HepG2 (cell line): Measurements from ENCODE around the gene TEKT5. TPM values are rescaled to one million over a fixed set of nuclear protein-coding genes. Genes with fewer than 3 reads are reported as not detected.
A peak's percentile ranks its signal among the peaks of the same experiment; 100 is the strongest.

Source experiments
- DPF2 ChIP-seq: sonication (generic); formaldehyde crosslinking; IDR thresholded peaks from 2 replicates; pipeline ENCODE4 v1.4.0; 2020; ENCODE audit warnings: mild to moderate bottlenecking, low read depth, missing genetic modification reagents, borderline replicate concordance
- ELF4 ChIP-seq: sonication (generic); formaldehyde crosslinking; IDR thresholded peaks from 2 replicates; pipeline ENCODE4 v1.5.0; 2020; ENCODE audit warnings: missing genetic modification reagents, mild to moderate bottlenecking, moderate library complexity, borderline replicate concordance
- FOXK1 ChIP-seq: sonication (generic); formaldehyde crosslinking; IDR thresholded peaks from 2 replicates; pipeline ENCODE4 v1.4.0; 2020; ENCODE audit warnings: low read depth, missing genetic modification reagents, borderline replicate concordance
- HOXA3 ChIP-seq: sonication (generic); formaldehyde crosslinking; IDR thresholded peaks from 2 replicates; pipeline ENCODE4 v1.5.0; 2020; ENCODE audit warnings: missing genetic modification reagents
- MIER2 ChIP-seq: IDR thresholded peaks from 2 replicates; pipeline ENCODE4 v1.6.1; 2016; ENCODE audit warnings: missing biosample characterization, missing genetic modification reagents
- MIER3 ChIP-seq: IDR thresholded peaks from 2 replicates; pipeline ENCODE4 v1.6.1; 2016; ENCODE audit warnings: missing compliant biosample characterization, borderline replicate concordance
- NCOR1 ChIP-seq: fragments of 200-600 bp; sonication (generic); IDR thresholded peaks from 2 replicates; pipeline ENCODE4 v1.7.0; 2017; ENCODE audit warnings: antibody characterized with exemption, low read length, borderline replicate concordance
- POGZ ChIP-seq: sonication (generic); formaldehyde crosslinking; IDR thresholded peaks from 2 replicates; pipeline ENCODE4 v1.4.0; 2020; ENCODE audit warnings: mild to moderate bottlenecking, missing genetic modification reagents
- RFXAP ChIP-seq: sonication (generic); formaldehyde crosslinking; IDR thresholded peaks from 2 replicates; pipeline ENCODE4 v1.4.0; 2020; ENCODE audit warnings: missing genetic modification reagents, borderline replicate concordance
- SIN3A ChIP-seq: IDR thresholded peaks from 2 replicates; pipeline ENCODE4 v1.6.1; 2011; ENCODE audit warnings: low read depth, mild to moderate bottlenecking, control low read depth, low read length, borderline replicate concordance
- ZMYM3 ChIP-seq: sonication (generic); formaldehyde crosslinking; IDR thresholded peaks from 2 replicates; pipeline ENCODE4 v1.5.1; 2020; ENCODE audit warnings: mild to moderate bottlenecking, missing genetic modification reagents
- ZNF333 ChIP-seq: sonication (generic); formaldehyde crosslinking; IDR thresholded peaks from 2 replicates; pipeline ENCODE4 v1.4.0; 2020; ENCODE audit warnings: mild to moderate bottlenecking, missing genetic modification reagents, borderline replicate concordance
- ZNF44 ChIP-seq: sonication (generic); formaldehyde crosslinking; IDR thresholded peaks from 2 replicates; pipeline ENCODE4 v1.5.1; 2020; ENCODE audit warnings: mild to moderate bottlenecking, missing genetic modification reagents
- ZNF567 ChIP-seq: sonication (generic); formaldehyde crosslinking; IDR thresholded peaks from 2 replicates; pipeline ENCODE4 v1.8.1; 2023; ENCODE audit warnings: mild to moderate bottlenecking, missing genetic modification reagents, borderline replicate concordance
- ZNF709 ChIP-seq: sonication (generic); formaldehyde crosslinking; IDR thresholded peaks from 2 replicates; pipeline ENCODE4 v1.5.0; 2020; ENCODE audit warnings: mild to moderate bottlenecking, missing genetic modification reagents
- ZNF841 ChIP-seq: sonication (generic); formaldehyde crosslinking; IDR thresholded peaks from 2 replicates; pipeline ENCODE4 v1.8.1; 2023; ENCODE audit warnings: missing genetic modification reagents, borderline replicate concordance
- ZNF878 ChIP-seq: sonication (generic); formaldehyde crosslinking; IDR thresholded peaks from 2 replicates; pipeline ENCODE4 v1.8.1; 2023; ENCODE audit warnings: mild to moderate bottlenecking, missing genetic modification reagents, moderate library complexity
- polyA plus RNA-seq, 8 experiments: library from polyadenylated mRNA; depleted of rRNA in 3 of 8; stranded (reverse) in 7 of 8; unstranded in 1 of 8; fragments of >200 nt; fragmentation: Illumina TruSeq in 4 of 8; extraction: Trizol in 4 of 8; gene quantifications; 2 replicates each; pipeline versions ENCODE4 v1.2.1 to v1.2.3, GENCODE V29; 2011 to 2016; ENCODE audit warnings: low read depth in 4 of 8, missing spikeins in 1 of 8, mixed read lengths in 1 of 8; ENCODE audit not compliant: insufficient read depth in 1 of 8
- total RNA-seq, 5 experiments: library from RNA; depleted of rRNA; stranded (reverse); fragments of >200 nt; fragmentation: Illumina TruSeq; extraction: Trizol; gene quantifications; 2 replicates each; pipeline ENCODE4 v1.2.3, GENCODE V29; 2016; ENCODE audit warnings: low read depth in 1 of 5
- TF ChIP-seq, protein P1 (sequence below): sonication (generic); formaldehyde crosslinking; IDR thresholded peaks from 2 replicates; pipeline ENCODE4 v1.4.0; 2020; ENCODE audit warnings: missing genetic modification reagents
- TF ChIP-seq, protein P2 (sequence below): IDR thresholded peaks from 2 replicates; pipeline ENCODE4 v1.6.1; 2016; ENCODE audit warnings: missing biosample characterization, missing genetic modification reagents, low read depth
- TF ChIP-seq, protein P3 (sequence below): IDR thresholded peaks from 2 replicates; pipeline ENCODE4 v1.6.1; 2012; ENCODE audit warnings: low read depth, low read length, improper control_type of control experiment

TEKT5 gene
- total and polyA plus RNA-seq, 2 of the 13 experiments (the other 11 are each of a cell fraction or from before 2014, with no cell fraction given), result 0.16 TPM; not detected in 1

DNA sequence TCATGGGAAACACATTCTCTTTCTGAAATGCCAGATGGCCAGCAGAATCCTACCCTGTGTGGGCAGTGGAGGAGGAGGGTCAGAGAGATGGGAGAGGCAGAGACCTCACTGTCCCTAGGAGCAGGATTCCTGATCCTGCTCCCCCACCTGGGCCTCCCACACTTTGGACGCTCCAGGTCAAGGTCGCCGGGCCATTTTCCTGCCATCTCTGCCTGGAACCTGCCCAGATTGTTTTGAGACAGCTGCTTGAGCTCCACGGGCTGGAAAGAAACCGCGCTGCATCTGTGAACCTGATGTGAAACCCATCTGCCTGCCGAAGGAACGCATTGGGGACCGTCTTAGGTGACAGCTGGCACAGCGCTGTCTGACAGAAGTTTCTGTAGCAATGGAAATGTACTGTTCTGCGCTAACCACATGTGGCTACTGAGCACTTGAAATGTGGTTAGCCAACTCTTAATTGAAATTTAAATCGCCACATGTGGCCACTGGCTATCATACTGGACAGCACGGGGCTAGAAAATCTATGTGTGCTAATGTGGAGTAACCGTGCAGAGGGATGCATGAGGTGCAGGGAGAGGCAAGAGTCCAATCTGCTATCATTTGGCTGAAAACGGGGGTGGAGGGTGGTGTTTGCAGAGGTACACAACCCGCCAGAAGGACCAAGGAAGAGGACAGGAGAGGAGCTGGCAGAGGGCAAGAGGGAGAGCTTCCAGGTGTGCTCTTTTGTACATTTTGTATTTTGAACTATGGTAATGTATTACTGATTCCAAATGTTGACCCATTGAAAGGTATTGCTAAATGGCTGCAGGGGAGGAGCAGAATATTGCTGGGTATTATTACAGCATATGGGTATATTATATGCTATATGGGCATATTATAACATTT is 33.5 kb upstream of the TEKT5 start (continued):
- TF ChIP-seq, protein P1, sequence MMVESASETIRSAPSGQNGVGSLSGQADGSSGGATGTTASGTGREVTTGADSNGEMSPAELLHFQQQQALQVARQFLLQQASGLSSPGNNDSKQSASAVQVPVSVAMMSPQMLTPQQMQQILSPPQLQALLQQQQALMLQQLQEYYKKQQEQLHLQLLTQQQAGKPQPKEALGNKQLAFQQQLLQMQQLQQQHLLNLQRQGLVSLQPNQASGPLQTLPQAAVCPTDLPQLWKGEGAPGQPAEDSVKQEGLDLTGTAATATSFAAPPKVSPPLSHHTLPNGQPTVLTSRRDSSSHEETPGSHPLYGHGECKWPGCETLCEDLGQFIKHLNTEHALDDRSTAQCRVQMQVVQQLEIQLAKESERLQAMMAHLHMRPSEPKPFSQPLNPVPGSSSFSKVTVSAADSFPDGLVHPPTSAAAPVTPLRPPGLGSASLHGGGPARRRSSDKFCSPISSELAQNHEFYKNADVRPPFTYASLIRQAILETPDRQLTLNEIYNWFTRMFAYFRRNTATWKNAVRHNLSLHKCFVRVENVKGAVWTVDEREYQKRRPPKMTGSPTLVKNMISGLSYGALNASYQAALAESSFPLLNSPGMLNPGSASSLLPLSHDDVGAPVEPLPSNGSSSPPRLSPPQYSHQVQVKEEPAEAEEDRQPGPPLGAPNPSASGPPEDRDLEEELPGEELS (CRISPR knock-in tag), result peak; percentile 61; the same call in 1 of the 2 replicates
- peak; percentile 41; the same call in 1 of the 2 replicates for TF ChIP-seq FOXK1 (CRISPR knock-in tag)
- no peak for TF ChIP-seq ZNF44 (CRISPR knock-in tag)
- TF ChIP-seq, protein P2, sequence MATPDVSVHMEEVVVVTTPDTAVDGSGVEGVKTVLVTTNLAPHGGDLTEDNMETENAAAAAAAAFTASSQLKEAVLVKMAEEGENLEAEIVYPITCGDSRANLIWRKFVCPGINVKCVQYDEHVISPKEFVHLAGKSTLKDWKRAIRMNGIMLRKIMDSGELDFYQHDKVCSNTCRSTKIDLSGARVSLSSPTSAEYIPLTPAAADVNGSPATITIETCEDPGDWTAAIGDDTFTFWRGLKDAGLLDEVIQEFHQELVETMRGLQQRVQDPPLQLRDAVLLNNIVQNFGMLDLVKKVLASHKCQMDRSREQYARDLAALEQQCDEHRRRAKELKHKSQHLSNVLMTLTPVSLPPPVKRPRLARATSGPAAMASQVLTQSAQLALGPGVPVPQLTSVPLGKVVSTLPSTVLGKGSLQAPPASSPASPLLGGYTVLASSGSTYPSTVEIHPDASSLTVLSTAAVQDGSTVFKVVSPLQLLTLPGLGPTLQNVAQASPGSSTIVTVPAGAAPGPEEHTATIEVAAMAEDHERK (CRISPR knock-in tag), result no peak
- TF ChIP-seq, protein P3, sequence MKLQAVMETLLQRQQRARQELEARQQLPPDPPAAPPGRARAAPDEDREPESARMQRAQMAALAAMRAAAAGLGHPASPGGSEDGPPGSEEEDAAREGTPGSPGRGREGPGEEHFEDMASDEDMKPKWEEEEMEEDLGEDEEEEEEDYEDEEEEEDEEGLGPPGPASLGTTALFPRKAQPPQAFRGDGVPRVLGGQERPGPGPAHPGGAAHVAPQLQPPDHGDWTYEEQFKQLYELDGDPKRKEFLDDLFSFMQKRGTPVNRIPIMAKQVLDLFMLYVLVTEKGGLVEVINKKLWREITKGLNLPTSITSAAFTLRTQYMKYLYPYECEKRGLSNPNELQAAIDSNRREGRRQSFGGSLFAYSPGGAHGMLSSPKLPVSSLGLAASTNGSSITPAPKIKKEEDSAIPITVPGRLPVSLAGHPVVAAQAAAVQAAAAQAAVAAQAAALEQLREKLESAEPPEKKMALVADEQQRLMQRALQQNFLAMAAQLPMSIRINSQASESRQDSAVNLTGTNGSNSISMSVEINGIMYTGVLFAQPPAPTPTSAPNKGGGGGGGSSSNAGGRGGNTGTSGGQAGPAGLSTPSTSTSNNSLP, result no peak
- no peak for TF ChIP-seq ZNF878 (CRISPR knock-in tag)
- TF ChIP-seq MIER3 (CRISPR knock-in tag), result 0 out of 2 replicates have a peak, but pooled peaks have one; percentile 34
- TF ChIP-seq DPF2 (CRISPR knock-in tag), result peak; percentile 26; the same call in 1 of the 2 replicates
- TF ChIP-seq SIN3A, result no peak
- no peak for TF ChIP-seq ELF4 (CRISPR knock-in tag)
- TF ChIP-seq HOXA3 (CRISPR knock-in tag), result peak; percentile 84
- TF ChIP-seq ZNF333 (CRISPR knock-in tag), result no peak
- TF ChIP-seq RFXAP (CRISPR knock-in tag), result no peak
- TF ChIP-seq ZMYM3, result peak; percentile 95
- no peak for TF ChIP-seq MIER2
- no peak for TF ChIP-seq ZNF709 (CRISPR knock-in tag)
- TF ChIP-seq ZNF567 (CRISPR knock-in tag), result peak; percentile 46; the same call in 1 of the 2 replicates
- peak; percentile 44; the same call in 1 of the 2 replicates for TF ChIP-seq NCOR1
- TF ChIP-seq POGZ (CRISPR knock-in tag), result peak; percentile 93
- no peak for TF ChIP-seq ZNF841
